T-helper 2 cell (primary cell): ENCODE results near the gene SPHKAP.
"Not testable (repeated sequence)": the region's sequence is repeated elsewhere in the genome, so short reads cannot be mapped to it uniquely, and the experiment has no call there.

Source experiments
- DNase-seq, 5 experiments: peaks; one replicate each; pipeline versions ENCODE4 v3.0.0 to v3.0.0-alpha.2; 2012 to 2022
- total RNA-seq, 2 donors: gene quantifications; one replicate each; lab custom pipeline; 2026; lab: John Stamatoyannopoulos, UW

Gene SPHKAP
- total RNA-seq: 0 reads per million in 2 donors

GRCh38 chr2:228181098-228182019, at the start of gene SPHKAP:
SPHKAP (minus strand) TSS chr2:228181687; CDS start chr2:228181598, 89 bp downstream.
- DNase-seq: no peak

DNA sequence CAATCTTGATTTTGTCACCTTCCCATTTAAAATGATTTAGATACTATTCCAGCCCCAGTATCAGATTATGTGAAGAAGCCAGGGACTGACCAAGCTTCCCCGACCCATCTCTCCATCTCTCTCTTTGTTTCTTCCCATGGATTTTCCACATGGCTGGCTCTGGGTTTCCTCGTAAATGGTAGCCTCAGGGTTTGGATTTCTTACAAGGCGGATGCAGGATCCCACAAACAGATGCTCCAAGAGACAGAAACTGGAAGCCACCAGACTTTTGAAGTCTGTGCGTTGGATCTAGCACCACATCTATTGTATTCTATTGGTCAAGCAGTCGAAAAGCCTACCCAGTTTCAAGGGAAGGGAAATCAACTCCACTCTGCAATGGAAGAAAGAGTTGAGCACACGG, 46.0 kb upstream of the SPHKAP start:
- no peak for DNase-seq

DNA sequence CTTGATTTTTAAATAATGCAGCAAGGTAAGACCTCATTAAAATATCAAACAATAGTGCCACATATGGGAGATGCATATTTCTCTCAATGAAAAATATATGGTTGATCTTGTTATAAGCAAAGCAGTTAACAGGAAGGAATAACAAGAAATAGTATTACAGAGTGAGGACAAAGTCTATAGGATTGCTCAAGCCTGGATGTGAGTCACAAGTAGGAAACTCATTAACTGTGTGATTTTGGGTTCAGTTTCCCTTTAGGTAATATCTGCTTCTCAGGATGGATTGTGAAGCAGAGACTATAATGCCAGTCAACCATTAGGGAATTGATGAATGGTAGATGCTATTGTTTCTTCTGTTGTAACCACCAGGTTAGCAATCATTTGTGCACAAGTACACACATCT, 42.9 kb upstream of the SPHKAP start:
- no peak for DNase-seq

DNA sequence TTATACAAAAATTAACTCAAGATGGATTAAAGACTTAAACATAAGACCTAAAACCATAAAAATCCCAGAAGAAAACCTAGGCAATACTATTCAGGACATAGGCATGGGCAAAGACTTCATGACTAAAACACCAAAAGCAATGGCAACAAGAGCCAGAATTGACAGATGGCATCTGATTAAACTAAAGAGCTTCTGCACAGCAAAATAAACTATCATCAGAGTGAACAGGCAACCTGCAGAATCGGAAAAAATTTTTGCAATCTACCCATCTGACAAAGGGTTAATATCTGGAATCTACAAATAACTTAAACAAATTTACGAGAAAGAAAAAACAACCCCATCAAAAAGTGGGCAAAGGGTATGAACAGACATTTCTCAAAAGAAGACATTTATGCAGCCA, 37.1 kb upstream of the SPHKAP start:
- not testable (repeated sequence) for DNase-seq

GRCh38 chr2:228197504-228197903, 16.0 kb upstream of the SPHKAP start:
- no peak for DNase-seq

DNA sequence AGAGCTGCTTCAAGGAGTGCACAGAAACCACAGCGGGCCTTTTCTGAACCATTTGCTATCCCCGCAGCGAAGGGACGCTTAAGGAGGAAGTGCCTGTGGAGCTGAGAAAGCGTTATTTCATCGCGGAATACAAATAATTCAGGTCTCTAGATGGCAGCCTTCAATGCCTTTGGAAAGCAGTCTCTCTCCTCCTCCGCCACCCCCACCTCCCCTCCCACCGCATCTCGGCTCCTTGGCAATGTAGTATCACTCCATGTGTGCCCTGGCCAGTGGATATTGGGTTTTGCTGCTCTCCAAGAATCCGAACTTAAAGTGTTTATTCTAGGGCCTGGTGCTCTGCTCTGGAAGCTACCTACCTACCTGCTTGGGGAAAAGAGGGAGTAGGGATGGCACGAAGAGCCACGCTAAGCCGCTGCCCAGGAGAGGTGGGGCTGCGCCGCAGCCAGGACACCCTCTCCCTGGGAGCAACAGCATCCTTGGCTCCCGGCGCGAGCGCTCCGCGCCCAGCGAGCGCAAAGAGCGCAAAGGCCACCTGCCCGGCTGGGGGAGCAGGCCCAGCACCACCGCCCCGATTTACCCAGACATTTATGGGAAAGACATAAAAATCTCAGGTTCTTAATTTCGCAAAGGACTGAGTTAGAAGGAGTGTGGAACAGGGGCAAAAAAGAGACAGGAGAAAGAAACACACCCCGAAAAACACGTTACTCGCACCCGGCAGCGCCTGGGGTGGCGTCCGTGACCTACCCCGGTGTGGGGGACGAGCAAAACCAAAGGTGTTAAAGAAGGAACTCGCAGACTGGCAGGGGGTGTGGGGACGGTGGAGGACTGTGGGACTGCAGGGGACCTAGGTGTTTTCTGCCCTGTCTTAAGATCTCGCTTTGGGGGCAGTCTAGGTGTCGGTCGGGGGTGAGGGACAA, 1.0 kb downstream of the SPHKAP start:
- DNase-seq: no peak

DNA sequence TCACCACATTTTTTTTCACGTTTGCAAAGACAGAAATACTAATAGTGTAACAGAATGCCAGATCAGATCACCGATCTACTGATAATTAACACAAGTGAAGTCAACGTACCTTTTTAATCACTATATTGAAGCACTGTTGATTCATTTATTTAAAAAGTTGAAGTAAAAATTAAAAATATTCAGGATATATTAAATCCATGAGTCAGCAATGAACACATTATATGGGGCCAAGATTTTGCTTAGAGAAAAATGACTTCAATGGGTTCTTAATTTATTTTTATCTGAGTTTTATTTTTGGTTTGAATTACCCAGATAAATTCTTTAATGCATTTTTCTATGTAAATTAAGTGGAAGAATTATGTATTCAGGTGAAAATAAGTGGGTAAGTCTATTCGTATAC, 14.2 kb downstream of the SPHKAP start:
- no peak for DNase-seq

- DNase-seq: no peak
These were observed 16.8 kb downstream of the SPHKAP start for GRCh38 chr2:228164718-228165117.

DNA sequence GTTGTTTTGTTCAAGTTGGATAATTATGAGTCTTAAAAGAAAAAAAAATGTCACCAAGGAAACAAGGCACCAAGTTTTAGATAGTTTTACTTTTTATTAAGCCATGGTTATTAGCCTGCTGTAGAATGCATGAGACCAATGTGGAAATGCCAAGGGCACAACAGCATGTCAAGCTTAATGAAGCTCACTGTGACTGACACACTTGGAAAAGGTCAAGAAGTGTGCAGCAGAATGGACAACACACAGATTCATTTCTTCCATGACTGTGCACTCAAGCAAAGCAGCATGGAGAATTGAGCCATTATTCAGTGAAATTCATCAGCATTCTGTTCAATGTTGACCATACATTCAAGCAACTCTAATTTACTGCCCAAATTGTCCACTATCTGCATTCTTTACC, 23.6 kb downstream of the SPHKAP start:
- DNase-seq: no peak

DNA sequence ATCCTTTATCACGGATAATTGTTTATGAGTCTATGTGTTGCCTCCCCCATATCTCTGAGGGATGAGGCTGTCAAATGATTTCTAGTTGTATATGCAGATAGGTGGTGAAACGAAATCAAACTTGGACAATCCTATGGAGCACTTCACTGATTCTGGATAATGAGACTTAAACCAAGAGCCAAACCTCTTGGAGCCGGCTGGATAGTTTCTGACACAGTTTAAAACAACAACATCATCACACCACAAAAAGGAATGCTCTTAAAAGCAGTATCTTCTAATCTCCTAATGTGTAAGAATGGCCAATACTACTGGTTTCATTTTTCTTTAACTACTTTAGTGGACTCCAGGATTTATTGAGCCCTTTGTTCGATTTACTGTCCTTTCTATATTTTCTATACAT, 36.5 kb downstream of the SPHKAP start:
- DNase-seq: no peak

- DNase-seq: peak in 1 of 5 experiments; percentile 81
These were observed 40.5 kb downstream of the SPHKAP start for GRCh38 chr2:228140934-228141528.

DNA sequence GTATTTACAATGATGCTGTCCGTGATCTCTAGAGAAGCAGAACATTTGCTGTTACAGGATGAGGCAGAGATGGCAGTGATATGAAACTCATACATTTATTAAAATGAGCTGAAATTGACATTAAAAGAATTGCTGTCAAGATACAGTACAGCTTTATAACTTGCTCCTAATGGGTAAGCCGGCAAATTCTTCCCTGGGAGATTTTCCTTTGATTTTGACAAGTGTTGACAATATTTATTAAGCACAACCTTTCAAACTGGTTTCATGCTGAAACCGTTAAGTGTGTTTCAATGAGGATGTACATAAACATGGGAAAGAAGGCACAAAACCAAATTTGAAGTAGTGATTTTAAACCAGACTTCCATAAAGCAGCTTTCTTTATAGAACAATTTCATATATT, 45.5 kb downstream of the SPHKAP start:
- no peak for DNase-seq

GRCh38 chr2:228135300-228135699, 46.2 kb downstream of the SPHKAP start:
- no peak for DNase-seq

- DNase-seq: peak in 1 of 5 experiments; percentile 31
These were observed 49.7 kb downstream of the SPHKAP start for GRCh38 chr2:228131833-228132232.

- no peak for DNase-seq
These were observed 55.1 kb downstream of the SPHKAP start for GRCh38 chr2:228126401-228126800.

DNA sequence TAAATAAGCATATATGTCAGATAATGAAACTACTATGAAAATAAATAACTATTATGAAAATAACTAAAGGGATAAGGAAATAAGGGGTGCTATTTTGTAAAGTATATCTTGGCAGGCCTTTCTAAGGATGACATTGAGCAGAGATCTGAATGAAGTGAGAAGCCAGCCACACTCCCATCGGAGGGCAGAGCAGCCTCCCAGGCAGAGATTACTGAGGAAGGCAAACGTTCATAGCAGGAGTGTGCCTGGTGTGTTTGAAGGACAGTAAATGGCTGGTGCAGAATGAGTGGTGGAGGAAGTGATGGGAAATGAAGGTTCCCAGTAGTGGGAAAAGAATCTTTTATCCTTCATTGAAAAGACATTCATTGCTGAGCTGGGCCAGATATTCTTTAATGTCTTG, 62.5 kb downstream of the SPHKAP start:
- DNase-seq: no peak

DNA sequence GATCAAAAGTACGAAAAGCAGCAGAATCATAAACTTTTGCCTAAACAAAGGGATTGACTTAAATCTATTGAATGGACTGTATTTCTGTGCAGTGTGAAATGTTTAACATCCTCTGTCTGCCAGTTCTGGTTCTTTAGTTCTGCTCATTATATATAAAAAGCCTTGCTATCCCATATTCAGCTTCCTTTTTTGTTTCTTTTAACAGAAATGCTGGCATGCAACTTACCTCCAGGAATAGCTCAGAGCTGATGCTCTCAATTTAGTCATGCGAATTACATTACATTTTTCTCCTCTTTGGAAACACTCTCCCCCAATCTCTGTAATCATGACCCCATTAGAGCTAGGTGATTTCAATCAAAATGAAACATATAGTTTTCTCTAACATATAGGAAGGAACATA, 73.6 kb downstream of the SPHKAP start:
- DNase-seq: no peak

- DNase-seq: no peak
These were observed 75.8 kb downstream of the SPHKAP start for GRCh38 chr2:228105526-228106250.

DNA sequence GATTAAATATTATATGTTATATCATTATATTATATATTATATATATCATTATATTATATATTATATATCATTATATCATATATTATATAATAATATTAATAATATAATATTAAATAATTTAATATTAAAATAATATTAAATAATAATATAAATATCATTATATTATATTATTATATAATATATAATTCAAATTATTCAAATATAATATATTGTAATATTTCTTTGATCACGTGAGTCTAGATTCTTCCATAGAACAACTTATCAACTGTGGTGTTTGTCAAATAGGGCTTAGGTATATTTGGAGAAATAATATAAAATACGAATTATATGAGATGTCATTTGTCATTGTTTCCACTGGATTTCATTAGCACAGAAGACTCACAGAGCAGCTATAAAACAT, 77.3 kb downstream of the SPHKAP start:
- DNase-seq: no peak

DNA sequence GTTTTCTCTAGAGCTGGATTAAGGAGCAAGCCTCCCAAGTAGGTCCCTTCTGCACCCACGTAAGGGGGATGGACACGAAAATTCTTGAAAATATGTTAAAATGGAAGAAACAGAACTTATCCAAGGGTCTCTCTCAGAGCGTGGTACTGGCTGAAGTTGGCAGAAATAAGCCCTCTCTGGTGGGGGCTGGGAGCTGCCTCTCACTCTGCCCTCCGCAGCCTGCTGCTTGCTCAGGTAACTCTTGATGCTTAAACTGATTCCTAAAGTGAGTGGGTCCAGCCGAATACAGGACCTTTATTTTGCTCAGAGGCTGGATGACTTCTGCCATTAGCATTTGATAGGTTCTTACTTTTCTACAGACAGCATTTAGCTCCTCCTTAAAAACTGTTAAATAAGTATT, 78.1 kb downstream of the SPHKAP start:
- no peak for DNase-seq

GRCh38 chr2:228102949-228103348, 78.5 kb downstream of the SPHKAP start:
- DNase-seq: no peak

DNA sequence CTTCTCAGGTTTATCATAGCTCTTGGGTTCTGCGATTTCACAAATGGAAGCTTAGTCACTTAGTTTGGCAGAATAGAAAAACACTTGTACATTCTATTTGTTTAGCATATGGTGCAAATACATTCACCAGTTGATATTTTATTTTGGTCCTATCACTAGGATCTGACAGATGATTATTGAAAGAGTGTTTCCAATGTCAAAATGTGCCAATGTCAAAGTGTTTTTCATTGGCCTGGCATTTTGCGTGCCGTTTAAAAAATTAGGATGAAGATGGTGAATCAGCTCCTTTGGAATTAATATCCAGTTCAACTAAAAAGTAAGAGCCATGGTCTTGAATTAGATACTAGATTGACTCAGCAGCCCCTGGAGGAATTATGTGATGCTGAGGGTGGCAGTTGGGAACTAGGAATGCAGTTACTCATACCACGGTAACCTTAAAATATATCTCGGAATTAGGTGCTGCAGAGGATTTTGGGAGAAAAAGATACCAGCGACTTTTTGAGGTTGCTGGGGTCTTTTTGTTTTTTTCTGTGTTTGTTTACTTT, 87.0 kb downstream of the SPHKAP start:
- DNase-seq: no peak
